Panc1 (cell line): ENCODE results near the gene NHS.

ENCODE experiments used
- CTCF ChIP-seq: fragments of 450-650 bp; IDR thresholded peaks from 2 replicates; pipeline ENCODE4 v1.5.1; 2017; ENCODE audit warnings: mild to moderate bottlenecking
- POLR2AphosphoS5 ChIP-seq: IDR thresholded peaks from 2 replicates; pipeline ENCODE4 v1.6.1; 2012; ENCODE audit warnings: mild to moderate bottlenecking, low read depth, low read length, moderate library complexity
- REST ChIP-seq, 2 experiments: IDR thresholded peaks; 2 replicates each; pipeline ENCODE4 v1.6.1; 2011 to 2012; ENCODE audit warnings: low read depth in 2 of 2, control low read depth in 1 of 2, low read length in 1 of 2, mild to moderate bottlenecking in 1 of 2, moderate library complexity in 1 of 2; ENCODE audit not compliant: insufficient read depth in 1 of 2
- SIN3A ChIP-seq: IDR thresholded peaks from 2 replicates; pipeline ENCODE4 v1.6.1; 2012; ENCODE audit warnings: low read depth, mild to moderate bottlenecking, low read length, moderate library complexity, borderline replicate concordance; ENCODE audit not compliant: insufficient read depth
- TCF7L2 ChIP-seq: IDR thresholded peaks from 2 replicates; pipeline ENCODE4 v1.6.1; 2011; ENCODE audit warnings: mild to moderate bottlenecking, low read depth, low read length, inconsistent platforms

GRCh38 chrX:17737986-17738713, 363.1 kb downstream of the NHS start:
- no peak for TF ChIP-seq CTCF
- no peak for TF ChIP-seq REST (IDR thresholded peaks at IDR 0.05; ENCODE audit: insufficient read depth in 1 of 2, low read depth in 2 of 2, low read length in 1 of 2)
- no peak for TF ChIP-seq POLR2AphosphoS5
- no peak for TF ChIP-seq SIN3A
- no peak for TF ChIP-seq TCF7L2
